SK-N-SH (cell line): ENCODE results near the gene ADAMTS20. TPM values are rescaled to one million over a fixed set of nuclear protein-coding genes. Genes with fewer than 3 reads are reported as not detected.

Experiments
- CTCF ChIA-PET: fragments of 300-600, 350-600 bp; formaldehyde crosslinking; extraction: SDS; loops from one replicate; lab custom pipeline; 2021; lab: Yijun Ruan, JAX
- POLR2A ChIA-PET: fragments of 350-600 bp; sonication (Branson Sonifier 250); formaldehyde crosslinking; extraction: SDS; loops from one replicate; lab custom pipeline; 2020; ENCODE audit warnings: antibody characterized with exemption, inconsistent platforms; lab: Yijun Ruan, JAX
- DNase-seq: peaks from one replicate; pipeline ENCODE4 v3.0.0; 2012
- H2AFZ ChIP-seq: fragments of 200-600 bp; sonication (generic); 2 replicates; pipeline ENCODE4 v1.8.1; 2016; ENCODE audit warnings: antibody characterized with exemption, mild to moderate bottlenecking, low read depth
- H3F3A ChIP-seq: fragments of 200-600 bp; sonication (generic); replicated peaks from 2 replicates; pipeline ENCODE3; 2016; ENCODE audit warnings: antibody characterized with exemption, mild to moderate bottlenecking; ENCODE audit not compliant: insufficient read depth
- H3K27ac ChIP-seq, 2 experiments: fragments of 200-500 bp in 1 of 2; fragments of 200-600 bp in 1 of 2; sonication (Bioruptor generic) in 1 of 2; sonication (generic), shearing (Covaris generic) in 1 of 2; 2 replicates each; pipeline versions ENCODE4 v1.5.1 to v1.6.1; 2014 to 2016; ENCODE audit warnings: low read depth in 2 of 2, inconsistent platforms in 1 of 2, low read length in 1 of 2, mild to moderate bottlenecking in 1 of 2, mixed read lengths in 1 of 2
- H3K27me3 ChIP-seq: fragments of 200-600 bp; sonication (generic), shearing (Covaris generic); 2 replicates; pipeline ENCODE4 v1.6.1; 2016; ENCODE audit warnings: mixed run types; ENCODE audit not compliant: insufficient read depth
- H3K36me3 ChIP-seq, 2 experiments: fragments of 200-500 bp in 1 of 2; fragments of 200-600 bp in 1 of 2; sonication (Bioruptor generic) in 1 of 2; sonication (generic) in 1 of 2; replicated peaks in 1 of 2; 2 replicates each; pipeline versions ENCODE3 to v1.5.1; 2014 to 2016; ENCODE audit warnings: low read length in 1 of 2, mild to moderate bottlenecking in 1 of 2; ENCODE audit not compliant: insufficient read depth in 2 of 2, control insufficient read depth in 1 of 2
- H3K4me1 ChIP-seq, 2 experiments: fragments of 200-500 bp in 1 of 2; fragments of 200-600 bp in 1 of 2; sonication (Bioruptor generic) in 1 of 2; sonication (generic), shearing (Covaris generic) in 1 of 2; 2 replicates each; pipeline versions ENCODE4 v1.5.1 to v1.6.1; 2014 to 2016; ENCODE audit warnings: low read depth in 1 of 2, low read length in 1 of 2, mixed run types in 1 of 2; ENCODE audit not compliant: insufficient read depth in 2 of 2, control insufficient read depth in 1 of 2
- H3K4me2 ChIP-seq: fragments of 200-600 bp; sonication (generic), shearing (Covaris generic); 2 replicates; pipeline ENCODE4 v1.6.1; 2017; ENCODE audit warnings: mixed run types
- H3K4me3 ChIP-seq, 2 experiments: fragments of 200-500 bp in 1 of 2; fragments of 200-600 bp in 1 of 2; sonication (Bioruptor generic) in 1 of 2; sonication (generic), shearing (Covaris generic) in 1 of 2; 2 replicates each; pipeline versions ENCODE4 v1.5.1 to v1.8.1; 2014 to 2016; ENCODE audit warnings: low read depth in 2 of 2, inconsistent platforms in 1 of 2, low read length in 1 of 2, mild to moderate bottlenecking in 1 of 2, mixed read lengths in 1 of 2, moderate library complexity in 1 of 2
- H3K79me2 ChIP-seq: fragments of 200-600 bp; sonication (generic); 2 replicates; pipeline ENCODE4 v1.8.1; 2017; ENCODE audit warnings: mild to moderate bottlenecking; ENCODE audit not compliant: insufficient read depth
- H3K9ac ChIP-seq: fragments of 200-600 bp; sonication (generic); 2 replicates; pipeline ENCODE4 v1.6.1; 2017; ENCODE audit warnings: mixed run types
- H3K9me2 ChIP-seq: fragments of 200-600 bp; sonication (generic); 2 replicates; pipeline ENCODE4 v1.6.1; 2017; ENCODE audit warnings: mixed run types
- H3K9me3 ChIP-seq: fragments of 200-600 bp; sonication (generic); 2 replicates; pipeline ENCODE4 v1.6.1; 2017; ENCODE audit warnings: mixed run types, mild to moderate bottlenecking, moderate library complexity
- H4K20me1 ChIP-seq: fragments of 200-600 bp; sonication (generic); 2 replicates; pipeline ENCODE4 v1.6.1; 2017; ENCODE audit warnings: mild to moderate bottlenecking, mixed run types; ENCODE audit not compliant: insufficient read depth
- CHD2 ChIP-seq: fragments of 150-350 bp; IDR thresholded peaks from 2 replicates; pipeline ENCODE4 v1.6.1; 2018; ENCODE audit warnings: low read length; ENCODE audit not compliant: partially characterized antibody
- FOSL2 ChIP-seq: IDR thresholded peaks from 2 replicates; pipeline ENCODE4 v1.4.0; 2012; ENCODE audit warnings: low read depth, mild to moderate bottlenecking, moderate library complexity, borderline replicate concordance
- FOXJ3 ChIP-seq: sonication (generic); formaldehyde crosslinking; IDR thresholded peaks from 2 replicates; pipeline ENCODE4 v1.5.1; 2020; ENCODE audit warnings: mild to moderate bottlenecking, missing genetic modification reagents
- GABPA ChIP-seq: IDR thresholded peaks from 2 replicates; pipeline ENCODE4 v1.4.0; 2012; ENCODE audit warnings: low read depth, mild to moderate bottlenecking
- JUND ChIP-seq: IDR thresholded peaks from 2 replicates; pipeline ENCODE4 v1.4.0; 2012
- MEF2A ChIP-seq: IDR thresholded peaks from 2 replicates; pipeline ENCODE4 v1.4.0; 2012; ENCODE audit warnings: low read depth, borderline replicate concordance
- MXI1 ChIP-seq: IDR thresholded peaks from 2 replicates; pipeline ENCODE4 v1.6.1; 2012; ENCODE audit warnings: mild to moderate bottlenecking, low read depth, low read length, improper control_type of control experiment
- REST ChIP-seq: IDR thresholded peaks from 2 replicates; pipeline ENCODE4 v1.6.1; 2012; ENCODE audit warnings: mild to moderate bottlenecking, low read depth, low read length, moderate library complexity
- SMC3 ChIP-seq: IDR thresholded peaks from 2 replicates; pipeline ENCODE4 v1.6.1; 2012; ENCODE audit warnings: low read depth, low read length, improper control_type of control experiment
- TAF1 ChIP-seq: IDR thresholded peaks from 2 replicates; pipeline ENCODE4 v1.6.1; 2012; ENCODE audit warnings: low read depth, mild to moderate bottlenecking, low read length, moderate library complexity, borderline replicate concordance
- TEAD4 ChIP-seq: IDR thresholded peaks from 2 replicates; pipeline ENCODE4 v1.4.0; 2012; ENCODE audit warnings: mild to moderate bottlenecking, borderline replicate concordance; ENCODE audit not compliant: insufficient read depth
- USF1 ChIP-seq: IDR thresholded peaks from 2 replicates; pipeline ENCODE4 v1.4.0; 2012; ENCODE audit warnings: low read depth, borderline replicate concordance
- polyA plus RNA-seq, 3 experiments: library from polyadenylated mRNA; depleted of rRNA; stranded (reverse); fragments of >200 nt; gene quantifications; 2 replicates each; pipeline ENCODE4 v1.2.3, GENCODE V29; 2012
- TF ChIP-seq, protein P1 (sequence below): fragments of 200-600 bp; sonication (generic); IDR thresholded peaks from 2 replicates; pipeline ENCODE4 v1.6.1; 2017; ENCODE audit warnings: antibody characterized with exemption, mild to moderate bottlenecking, moderate library complexity

The ADAMTS20 gene
- polyA plus RNA-seq, 1 of the 3 experiments (the other 2 are of a cell fraction), result not detected

- H2AFZ ChIP-seq, result no peak overlapping the region
- no peaks in the 10 kb centered on the region for H3K36me3 ChIP-seq
- H3K79me2 ChIP-seq, result no peaks in the 10 kb centered on the region
- no peak overlapping the region for H3K9ac ChIP-seq
- no peaks in the 10 kb centered on the region for H4K20me1 ChIP-seq
- no peaks in the 10 kb centered on the region for H3K9me3 ChIP-seq
- H3F3A ChIP-seq, result no peaks in the 10 kb centered on the region
- no peak for DNase-seq
- POLR2A ChIA-PET, result no interaction called here
- no peaks in the 10 kb centered on the region for H3K4me1 ChIP-seq
- H3K27me3 ChIP-seq, result no peaks in the 10 kb centered on the region
- H3K4me2 ChIP-seq, result no peak overlapping the region
- no peak overlapping the region for H3K4me3 ChIP-seq
- CTCF ChIA-PET, result no interaction called here
- no peaks in the 10 kb centered on the region for H3K9me2 ChIP-seq
- no peak overlapping the region for H3K27ac ChIP-seq
- TF ChIP-seq FOXJ3 (CRISPR knock-in tag) (no peak), FOSL2 (no peak), GABPA (no peak), CHD2 (no peak), TAF1 (no peak), SMC3 (no peak), TEAD4 (no peak), USF1 (no peak), MXI1 (no peak), JUND (no peak), MEF2A (no peak), REST (no peak)
- TF ChIP-seq, protein P1, sequence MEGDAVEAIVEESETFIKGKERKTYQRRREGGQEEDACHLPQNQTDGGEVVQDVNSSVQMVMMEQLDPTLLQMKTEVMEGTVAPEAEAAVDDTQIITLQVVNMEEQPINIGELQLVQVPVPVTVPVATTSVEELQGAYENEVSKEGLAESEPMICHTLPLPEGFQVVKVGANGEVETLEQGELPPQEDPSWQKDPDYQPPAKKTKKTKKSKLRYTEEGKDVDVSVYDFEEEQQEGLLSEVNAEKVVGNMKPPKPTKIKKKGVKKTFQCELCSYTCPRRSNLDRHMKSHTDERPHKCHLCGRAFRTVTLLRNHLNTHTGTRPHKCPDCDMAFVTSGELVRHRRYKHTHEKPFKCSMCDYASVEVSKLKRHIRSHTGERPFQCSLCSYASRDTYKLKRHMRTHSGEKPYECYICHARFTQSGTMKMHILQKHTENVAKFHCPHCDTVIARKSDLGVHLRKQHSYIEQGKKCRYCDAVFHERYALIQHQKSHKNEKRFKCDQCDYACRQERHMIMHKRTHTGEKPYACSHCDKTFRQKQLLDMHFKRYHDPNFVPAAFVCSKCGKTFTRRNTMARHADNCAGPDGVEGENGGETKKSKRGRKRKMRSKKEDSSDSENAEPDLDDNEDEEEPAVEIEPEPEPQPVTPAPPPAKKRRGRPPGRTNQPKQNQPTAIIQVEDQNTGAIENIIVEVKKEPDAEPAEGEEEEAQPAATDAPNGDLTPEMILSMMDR, result no peak
Measured at GRCh38 chr12:43416981-43417380, 135.0 kb downstream of the ADAMTS20 start.
